Kidney epithelial cell (primary cell): Measurements from ENCODE around the gene GRHL3. TPM values are rescaled to one million over a fixed set of nuclear protein-coding genes. Genes with fewer than 3 reads are reported as not detected.

ENCODE experiments used
- DNase-seq: peaks from one replicate; pipeline ENCODE4 v3.0.0-alpha.2; 2010; ENCODE audit warnings: low read depth
- H3K27me3 ChIP-seq: 2 replicates; pipeline ENCODE4 v1.6.0; 2011; ENCODE audit warnings: low read length; ENCODE audit not compliant: control insufficient read depth, insufficient read depth
- H3K36me3 ChIP-seq: 2 replicates; pipeline ENCODE4 v1.5.1; 2011; ENCODE audit warnings: low read length; ENCODE audit not compliant: control insufficient read depth, insufficient read depth
- H3K4me3 ChIP-seq: 2 replicates; pipeline ENCODE4 v1.5.1; 2011; ENCODE audit warnings: low read depth, mild to moderate bottlenecking, control low read depth, low read length
- CTCF ChIP-seq: IDR thresholded peaks from 2 replicates; pipeline ENCODE4 v1.5.1; 2011; ENCODE audit warnings: mild to moderate bottlenecking, moderate library complexity, low read length, control low read depth, inconsistent platforms; ENCODE audit not compliant: insufficient read depth, poor library complexity, severe bottlenecking
- total RNA-seq: library from RNA; depleted of rRNA; stranded (reverse); fragments of >200 nt; gene quantifications from 2 replicates; pipeline ENCODE4 v1.2.3, GENCODE V29; 2015

GRHL3 gene
- total RNA-seq, 1 donor from 2014 or later = 12.5 TPM

- TF ChIP-seq CTCF = no peak
Observed at GRCh38 chr1:24373044-24373443, 53.9 kb downstream of the GRHL3 start.

GRCh38 chr1:24373710-24374109, 54.6 kb downstream of the GRHL3 start:
- Histone ChIP-seq H3K36me3 (no peaks in the 10 kb centered on the region), H3K27me3 (no peaks in the 10 kb centered on the region), H3K4me3 (no peak overlapping the region)
- TF ChIP-seq CTCF = no peak
- no peak for DNase-seq

More at GRCh38 chr1:24373044-24373443, 53.9 kb downstream of the GRHL3 start:
- H3K27me3 ChIP-seq = no peaks in the 10 kb centered on the region
- H3K36me3 ChIP-seq = no peaks in the 10 kb centered on the region
- no peak overlapping the region for H3K4me3 ChIP-seq
- no peak for DNase-seq

GRCh38 chr1:24374891-24375786, 56.0 kb downstream of the GRHL3 start:
- Histone ChIP-seq H3K4me3 (no peak overlapping the region), H3K27me3 (no peaks in the 10 kb centered on the region), H3K36me3 (no peaks in the 10 kb centered on the region)
- no peak for TF ChIP-seq CTCF
- no peak for DNase-seq

GRCh38 chr1:24379733-24380315, 60.7 kb downstream of the GRHL3 start:
- no peak for DNase-seq
- Histone ChIP-seq H3K4me3 (no peak overlapping the region), H3K27me3 (no peaks in the 10 kb centered on the region), H3K36me3 (peaks cover 1% of the 10 kb centered on the region)
- TF ChIP-seq CTCF = no peak

GRCh38 chr1:24380508-24380907, 61.4 kb downstream of the GRHL3 start:
- Histone ChIP-seq H3K4me3 (no peak overlapping the region), H3K36me3 (peaks cover 1% of the 10 kb centered on the region), H3K27me3 (no peaks in the 10 kb centered on the region)
- no peak for TF ChIP-seq CTCF
- no peak for DNase-seq
